GM06990 (cell line): ENCODE data around the gene KCNJ6.

Experiments used
- DNase-seq: peaks from one replicate; pipeline ENCODE4 v3.0.0-alpha.2; 2011; ENCODE audit not compliant: insufficient read length; ENCODE audit errors: extremely low read depth
- H3K27me3 ChIP-seq: replicated peaks from 2 replicates; pipeline ENCODE4 v1.6.0; 2011; ENCODE audit warnings: low read length; ENCODE audit not compliant: control insufficient read depth, insufficient read depth
- H3K36me3 ChIP-seq: 2 replicates; pipeline ENCODE4 v1.5.1; 2011; ENCODE audit warnings: low read length; ENCODE audit not compliant: control insufficient read depth, insufficient read depth
- H3K4me3 ChIP-seq: replicated peaks from 2 replicates; pipeline ENCODE4 v1.5.1; 2011; ENCODE audit warnings: low read depth, mild to moderate bottlenecking, control low read depth, low read length
- TF ChIP-seq, protein P1 (sequence below): IDR thresholded peaks from 2 replicates; pipeline ENCODE4 v1.5.1; 2011; ENCODE audit warnings: low read length, control low read depth, mild to moderate bottlenecking, inconsistent platforms; ENCODE audit not compliant: insufficient read depth, poor library complexity, severe bottlenecking

Gene KCNJ6

DNA sequence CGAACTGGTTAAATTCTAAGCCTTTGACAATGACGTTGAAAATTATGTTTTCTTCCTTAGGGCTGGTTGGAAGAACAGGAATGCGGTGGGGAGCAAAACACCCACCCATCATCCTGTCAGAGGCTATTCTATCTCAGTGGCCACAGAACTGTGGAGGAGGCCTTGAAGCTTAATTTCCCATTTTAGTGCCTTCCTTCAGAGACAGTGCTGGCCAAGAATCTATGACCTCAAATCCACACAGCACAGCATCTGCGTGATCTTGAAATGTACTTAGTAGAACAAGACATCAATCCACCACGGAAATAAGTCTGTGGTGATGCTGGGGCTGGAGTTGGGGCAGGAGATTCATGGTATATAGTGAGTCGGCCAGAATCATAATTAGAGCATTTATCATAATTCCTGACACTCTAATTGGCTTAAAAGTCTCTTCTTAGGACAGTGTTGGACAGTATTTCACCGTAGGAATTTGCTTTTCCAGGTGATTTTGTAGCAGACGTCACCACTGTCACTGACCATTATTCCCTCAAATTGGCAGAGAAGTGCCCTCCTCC is 113.1 kb downstream of the KCNJ6 start:
- Histone ChIP-seq H3K27me3 (no peaks in the 10 kb centered on the region; the same call in 1 of the 2 replicates), H3K4me3 (no peak overlapping the region), H3K36me3 (no peaks in the 10 kb centered on the region)
- TF ChIP-seq, protein P1, sequence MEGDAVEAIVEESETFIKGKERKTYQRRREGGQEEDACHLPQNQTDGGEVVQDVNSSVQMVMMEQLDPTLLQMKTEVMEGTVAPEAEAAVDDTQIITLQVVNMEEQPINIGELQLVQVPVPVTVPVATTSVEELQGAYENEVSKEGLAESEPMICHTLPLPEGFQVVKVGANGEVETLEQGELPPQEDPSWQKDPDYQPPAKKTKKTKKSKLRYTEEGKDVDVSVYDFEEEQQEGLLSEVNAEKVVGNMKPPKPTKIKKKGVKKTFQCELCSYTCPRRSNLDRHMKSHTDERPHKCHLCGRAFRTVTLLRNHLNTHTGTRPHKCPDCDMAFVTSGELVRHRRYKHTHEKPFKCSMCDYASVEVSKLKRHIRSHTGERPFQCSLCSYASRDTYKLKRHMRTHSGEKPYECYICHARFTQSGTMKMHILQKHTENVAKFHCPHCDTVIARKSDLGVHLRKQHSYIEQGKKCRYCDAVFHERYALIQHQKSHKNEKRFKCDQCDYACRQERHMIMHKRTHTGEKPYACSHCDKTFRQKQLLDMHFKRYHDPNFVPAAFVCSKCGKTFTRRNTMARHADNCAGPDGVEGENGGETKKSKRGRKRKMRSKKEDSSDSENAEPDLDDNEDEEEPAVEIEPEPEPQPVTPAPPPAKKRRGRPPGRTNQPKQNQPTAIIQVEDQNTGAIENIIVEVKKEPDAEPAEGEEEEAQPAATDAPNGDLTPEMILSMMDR: no peak
- DNase-seq: no peak

DNA sequence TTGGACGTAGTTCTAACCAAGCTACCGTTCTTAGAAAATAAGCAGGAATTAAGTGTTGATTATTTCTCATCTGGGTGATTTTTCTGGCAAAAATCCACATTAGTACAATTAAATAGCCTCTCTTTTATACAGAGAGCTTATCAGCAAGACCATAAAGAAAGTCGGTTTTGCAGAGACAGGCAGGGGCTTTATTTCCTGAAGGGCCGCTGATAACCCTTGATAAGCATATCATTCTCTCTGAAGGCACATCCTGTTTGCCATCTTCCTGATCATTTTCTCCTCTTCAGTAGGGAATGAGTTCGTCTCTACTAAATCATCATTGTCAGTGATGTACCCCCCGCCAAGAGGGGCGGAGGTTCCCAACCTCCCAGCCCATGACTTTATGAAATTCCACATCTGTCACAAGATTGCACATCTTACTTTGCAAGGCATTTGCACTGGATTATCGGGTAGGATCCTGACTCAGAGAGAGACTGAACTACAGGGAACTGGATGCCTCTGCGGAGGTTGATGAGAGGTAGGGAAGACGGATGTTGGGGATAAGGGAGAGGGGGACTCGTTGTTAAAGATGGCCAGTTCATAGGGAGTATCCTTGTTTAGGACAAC is 115.7 kb downstream of the KCNJ6 start:
- Histone ChIP-seq H3K27me3 (no peaks in the 10 kb centered on the region; the same call in 1 of the 2 replicates), H3K4me3 (no peak overlapping the region), H3K36me3 (no peaks in the 10 kb centered on the region)
- TF ChIP-seq, protein P1: no peak
- DNase-seq: no peak

DNA sequence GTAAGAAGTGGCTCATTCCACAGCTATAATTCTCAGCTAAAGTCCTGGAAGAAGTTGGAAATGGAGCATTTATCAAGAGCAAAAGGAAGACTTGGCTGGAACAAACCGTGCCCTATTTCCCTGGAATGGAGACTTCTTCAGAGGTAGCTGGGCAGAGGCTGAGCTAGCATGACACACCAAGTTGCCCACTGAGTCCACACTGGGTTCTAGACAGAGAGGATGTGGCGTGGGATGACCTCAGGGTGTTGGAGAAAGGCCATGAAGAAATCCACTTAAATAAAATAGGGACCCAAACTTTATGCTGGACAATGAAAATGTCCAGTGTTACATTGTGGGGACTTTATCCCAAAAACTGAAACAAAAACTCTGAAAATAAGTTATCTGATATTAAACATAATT is 116.2 kb downstream of the KCNJ6 start:
- TF ChIP-seq, protein P1: no peak
- Histone ChIP-seq H3K36me3 (no peaks in the 10 kb centered on the region), H3K27me3 (no peaks in the 10 kb centered on the region; the same call in 1 of the 2 replicates), H3K4me3 (no peak overlapping the region)
- DNase-seq: no peak

DNA sequence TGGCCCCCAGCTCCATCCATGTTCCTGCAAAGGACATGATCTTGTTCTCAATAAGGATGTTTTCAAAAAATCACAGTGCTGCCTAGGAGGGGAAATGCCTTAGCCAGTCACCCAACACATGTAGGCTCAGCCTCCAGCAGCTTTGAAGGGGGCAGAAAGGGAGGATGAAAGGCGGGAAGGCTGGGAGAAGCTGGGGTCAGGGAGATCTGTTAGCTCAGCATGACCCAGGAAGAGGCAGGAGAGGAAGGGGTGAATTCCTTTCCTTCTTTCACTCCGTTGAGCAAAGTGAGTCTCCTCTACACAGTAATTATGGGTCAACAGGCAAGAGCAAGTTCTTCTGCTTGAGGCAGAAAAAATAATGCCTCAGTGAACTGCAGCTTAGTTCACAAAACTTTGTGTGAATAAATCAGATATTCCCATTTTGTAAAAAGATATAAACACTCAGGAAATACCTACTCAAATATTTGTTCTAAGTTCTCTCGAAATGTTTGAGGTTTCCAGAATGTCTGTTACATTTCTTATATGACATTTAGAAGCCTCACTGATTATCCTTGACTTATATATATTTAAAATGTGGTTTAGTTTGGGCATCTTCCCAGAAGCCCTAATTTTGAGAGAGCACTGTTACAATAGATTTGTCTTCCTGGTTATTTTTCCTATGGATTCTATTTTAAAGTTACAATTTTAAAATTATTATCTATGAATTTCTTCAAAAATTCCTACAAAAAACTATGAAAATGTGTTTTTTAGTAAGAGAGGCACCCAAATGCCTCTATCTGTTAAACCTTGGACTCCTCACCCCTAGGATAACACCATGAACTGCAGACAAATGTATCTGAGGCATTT is 116.8 kb downstream of the KCNJ6 start:
- H3K36me3 ChIP-seq: no peaks in the 10 kb centered on the region
- TF ChIP-seq, protein P1: no peak
- H3K27me3 ChIP-seq: no peaks in the 10 kb centered on the region; the same call in 1 of the 2 replicates
- no peak for DNase-seq
- H3K4me3 ChIP-seq: no peak overlapping the region

DNA sequence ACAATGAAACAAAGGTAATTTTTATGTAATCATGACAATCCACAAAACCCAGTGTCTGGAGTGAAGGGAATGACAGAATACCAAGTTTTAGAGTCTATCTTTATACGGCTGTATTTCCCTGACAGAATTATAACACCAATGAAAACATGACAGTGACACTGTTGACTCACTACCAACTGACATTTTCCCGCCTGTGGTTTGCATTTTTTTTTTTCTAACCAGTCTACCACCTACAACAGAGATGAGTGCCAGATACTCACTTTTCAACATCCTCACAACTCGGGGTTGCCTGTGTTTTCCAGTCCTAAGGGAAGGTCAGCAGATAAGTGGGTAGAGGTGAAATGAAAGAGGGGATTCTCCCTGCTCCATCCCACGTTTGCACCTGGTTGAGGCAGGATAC is 118.9 kb downstream of the KCNJ6 start:
- TF ChIP-seq, protein P1: no peak
- H3K27me3 ChIP-seq: no peaks in the 10 kb centered on the region; the same call in 1 of the 2 replicates
- no peaks in the 10 kb centered on the region for H3K36me3 ChIP-seq
- no peak overlapping the region for H3K4me3 ChIP-seq
- DNase-seq: no peak
